ENCODE measurements around the gene NOC2L. TPM values are rescaled to one million over a fixed set of nuclear protein-coding genes. Genes with fewer than 3 reads are reported as not detected.

NOC2L gene
- total RNA-seq, 1 donor from 2014 or later: 42.8 TPM

GRCh38 chr1:924656-925560 lies 34.1 kb downstream of the NOC2L start:
- DNase-seq: no peak
- ATAC-seq (ENCODE audit: poor library complexity): no peak
- intact Hi-C loops (cut with DNase I): no loop called here

DNA sequence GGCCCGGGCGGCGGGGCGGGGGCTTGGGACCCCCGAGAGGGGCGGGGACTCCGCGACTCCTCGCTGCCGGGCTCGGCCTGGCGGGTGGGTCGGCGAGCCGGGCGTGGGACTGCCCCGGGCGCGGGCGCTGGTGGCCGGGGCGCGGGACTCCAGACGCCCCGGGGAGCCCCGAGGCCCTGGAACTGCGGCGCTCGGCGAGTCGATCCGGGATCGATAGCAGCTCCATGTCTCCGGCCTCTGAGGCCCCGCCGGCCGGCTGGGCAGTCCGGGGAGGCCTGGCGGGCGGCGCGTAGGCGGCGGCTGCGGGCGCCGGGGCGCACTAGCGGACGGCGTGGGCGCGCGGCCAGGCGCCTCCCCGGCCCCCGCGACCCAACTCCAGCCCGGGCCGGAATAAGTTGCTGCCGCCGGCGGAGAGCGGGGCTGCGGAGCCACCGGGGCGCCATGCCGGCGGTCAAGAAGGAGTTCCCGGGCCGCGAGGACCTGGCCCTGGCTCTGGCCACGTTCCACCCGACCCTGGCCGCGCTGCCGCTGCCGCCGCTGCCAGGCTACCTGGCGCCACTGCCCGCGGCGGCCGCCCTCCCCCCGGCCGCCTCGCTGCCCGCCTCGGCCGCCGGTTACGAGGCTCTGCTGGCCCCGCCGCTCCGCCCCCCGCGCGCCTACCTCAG lies 34.9 kb downstream of the NOC2L start:
- no peak for ATAC-seq (ENCODE audit: poor library complexity)
- intact Hi-C loops (cut with DNase I): no loop called here
- no peak for DNase-seq

- intact Hi-C loops (cut with DNase I): no loop called here
- DNase-seq (peak; percentile 91), ATAC-seq (ENCODE audit: poor library complexity) (peak; percentile 83)
These were observed 35.7 kb downstream of the NOC2L start, which contains the start of gene SAMD11 for GRCh38 chr1:923131-923990. Gene SAMD11 (plus strand): TSS chr1:923923. CDS start chr1:924432, 509 bp downstream.

DNA sequence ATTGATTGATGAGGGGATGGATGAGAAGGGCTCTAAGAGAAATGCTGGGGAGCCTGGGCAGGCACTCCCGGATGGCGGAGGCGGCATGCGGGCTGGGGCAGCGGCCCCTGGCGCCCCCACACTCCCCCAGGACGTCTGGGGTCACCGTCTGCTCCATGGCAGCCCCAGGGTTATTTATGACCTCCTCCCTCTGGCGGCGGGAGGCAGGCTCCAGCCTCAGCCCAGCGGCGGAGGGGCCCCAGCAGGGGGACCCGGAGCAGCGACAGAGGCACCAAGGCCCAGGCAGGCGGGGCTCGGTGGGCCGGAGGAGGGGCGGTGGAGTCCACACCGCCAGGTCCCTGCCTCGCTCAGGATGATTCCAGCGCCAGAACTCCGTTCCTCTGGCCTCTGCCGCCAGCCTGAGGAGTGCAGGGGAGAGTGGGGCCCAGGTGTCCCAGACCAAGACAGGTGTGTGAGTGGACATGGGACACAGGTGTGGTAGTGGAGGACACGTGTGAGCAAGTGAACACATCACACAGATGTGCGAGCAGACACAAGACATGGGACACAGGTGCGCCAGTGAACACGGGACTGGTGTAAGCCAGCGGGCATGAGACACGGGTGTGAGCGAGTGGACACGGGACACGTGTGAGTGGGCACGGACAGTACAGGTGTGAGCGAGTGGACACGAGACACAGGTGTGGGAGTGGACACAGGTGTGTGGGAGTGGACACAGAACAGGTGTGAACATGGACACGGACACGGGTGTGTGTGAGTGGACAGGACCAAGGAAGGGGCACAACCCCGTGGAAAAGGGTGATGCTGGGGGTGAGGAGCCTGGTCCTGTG lies 37.8 kb downstream of the NOC2L start:
- peak; percentile 80 for DNase-seq
- intact Hi-C loops (cut with DNase I): no loop called here
- peak; percentile 80 for ATAC-seq (ENCODE audit: poor library complexity)

DNA sequence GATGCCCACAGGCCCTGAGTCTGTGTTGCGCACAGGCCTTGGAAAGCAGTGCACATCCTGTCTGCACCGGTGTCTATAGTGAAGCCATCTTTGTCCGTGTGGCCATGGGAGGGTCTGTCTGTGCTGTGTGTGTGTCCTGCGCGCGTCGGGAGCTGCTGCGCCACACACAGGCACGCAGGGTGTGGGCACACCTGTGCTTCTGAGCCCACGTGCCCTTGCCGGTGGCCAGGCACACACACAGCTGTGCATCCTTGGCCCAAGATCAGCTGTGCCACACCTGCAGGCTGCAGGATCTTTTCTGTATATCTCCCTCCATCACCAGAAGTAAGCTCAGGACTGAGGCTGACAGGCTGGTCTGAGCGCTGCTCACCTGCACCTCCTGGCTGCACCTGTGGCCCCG lies 38.5 kb downstream of the NOC2L start:
- peak; percentile 19 for DNase-seq

GRCh38 chr1:920010-920409 lies 39.0 kb downstream of the NOC2L start:
- intact Hi-C loops (cut with DNase I): no loop called here

More for the DNA sequence above, 38.5 kb downstream of the NOC2L start:
- no peak for ATAC-seq (ENCODE audit: poor library complexity)
- intact Hi-C loops (cut with DNase I): no loop called here

GRCh38 chr1:919271-919872 lies 39.7 kb downstream of the NOC2L start:
- intact Hi-C loops (cut with DNase I): no loop called here
- no peak for ATAC-seq (ENCODE audit: poor library complexity)
- DNase-seq: peak; percentile 37

More at GRCh38 chr1:920010-920409, 39.0 kb downstream of the NOC2L start:
- ATAC-seq (ENCODE audit: poor library complexity) (no peak), DNase-seq (peak; percentile 47)

- ATAC-seq (ENCODE audit: poor library complexity) (no peak), DNase-seq (peak; percentile 16)
- intact Hi-C loops (cut with DNase I): no loop called here
These were observed 40.2 kb downstream of the NOC2L start for GRCh38 chr1:918843-919242.

- intact Hi-C loops (cut with DNase I): no loop called here
- ATAC-seq (ENCODE audit: poor library complexity): no peak
- peak; percentile 36 for DNase-seq
These were observed 40.7 kb downstream of the NOC2L start for GRCh38 chr1:918353-918752.

DNA sequence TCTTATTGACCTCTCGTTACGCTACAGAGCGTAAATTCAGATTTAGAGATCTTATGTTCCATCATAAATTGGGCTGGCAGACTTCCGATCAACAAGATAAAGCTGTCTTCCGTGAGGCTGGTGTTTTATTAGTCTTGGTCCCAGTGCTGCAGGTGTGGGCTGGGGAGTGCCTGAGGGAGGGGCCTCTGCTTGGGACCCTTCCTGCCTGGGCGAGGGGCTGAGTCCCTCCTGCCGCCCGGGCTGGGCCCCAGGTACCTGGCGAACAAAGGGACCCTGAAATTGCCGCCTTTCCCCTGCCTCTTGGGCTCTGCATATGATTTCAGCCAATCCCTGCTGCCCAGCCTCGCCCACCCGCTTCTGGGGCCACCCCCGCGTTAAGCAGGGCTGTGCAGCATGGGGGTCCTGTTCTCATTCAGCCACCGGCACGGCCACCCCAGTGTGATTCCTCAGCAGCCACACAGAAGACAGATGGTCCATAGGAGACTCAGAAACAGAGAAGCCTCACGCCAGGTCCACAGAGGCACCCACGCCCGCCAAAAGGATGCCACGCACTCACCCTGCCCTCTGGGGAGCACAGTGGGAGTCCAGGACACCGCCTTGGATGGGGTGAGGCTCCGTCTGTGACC lies 41.5 kb downstream of the NOC2L start:
- ATAC-seq (ENCODE audit: poor library complexity) (no peak), DNase-seq (peak; percentile 19)
- intact Hi-C loops (cut with DNase I): no loop called here

DNA sequence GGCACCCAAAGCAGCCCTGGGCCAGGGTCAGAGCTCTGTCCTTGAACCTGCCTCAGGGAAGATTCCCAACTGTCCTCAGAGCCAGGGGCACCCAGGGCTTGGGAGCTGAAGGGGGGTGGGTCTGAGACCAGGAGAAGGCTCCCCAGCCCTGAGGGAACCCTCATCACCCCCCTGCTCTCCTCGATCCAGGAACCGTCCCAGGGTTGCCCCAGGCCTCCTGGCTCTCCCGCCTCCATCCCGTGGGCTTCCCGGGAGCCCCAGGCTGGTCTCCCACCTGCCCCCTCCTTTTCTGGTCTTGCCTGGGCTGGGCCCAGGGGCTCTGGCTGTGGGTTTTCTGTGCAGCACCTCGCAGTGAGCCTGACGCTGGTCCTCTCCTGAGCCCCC lies 42.0 kb downstream of the NOC2L start:
- DNase-seq (peak; percentile 13), ATAC-seq (ENCODE audit: poor library complexity) (no peak)
- intact Hi-C loops (cut with DNase I): no loop called here

GRCh38 chr1:916173-917075 lies 42.6 kb downstream of the NOC2L start:
- intact Hi-C loops (cut with DNase I): no loop called here
- ATAC-seq (ENCODE audit: poor library complexity): peak; percentile 12
- DNase-seq: peak; percentile 38

GRCh38 chr1:915295-916172 lies 43.5 kb downstream of the NOC2L start:
- intact Hi-C loops (cut with DNase I): no loop called here
- DNase-seq: peak; percentile 33
- no peak for ATAC-seq (ENCODE audit: poor library complexity)

- intact Hi-C loops (cut with DNase I): no loop called here
- ATAC-seq (ENCODE audit: poor library complexity) (no peak), DNase-seq (peak; percentile 24)
These were observed 44.2 kb downstream of the NOC2L start for GRCh38 chr1:914891-915280.

GRCh38 chr1:914131-914890 lies 44.7 kb downstream of the NOC2L start:
- no peak for ATAC-seq (ENCODE audit: poor library complexity)
- intact Hi-C loops (cut with DNase I): no loop called here
- peak; percentile 24 for DNase-seq

Measured in Right ventricle myocardium superior (tissue), 1 donor.